GM19099 (cell line): ENCODE data around the gene SPATA13.

ENCODE experiments used
- POLR2A ChIP-seq: IDR thresholded peaks from 3 replicates; pipeline ENCODE4 v1.6.1; 2011; ENCODE audit warnings: low read depth; ENCODE audit not compliant: insufficient read length; ENCODE audit errors: extremely low read depth

Gene SPATA13

DNA sequence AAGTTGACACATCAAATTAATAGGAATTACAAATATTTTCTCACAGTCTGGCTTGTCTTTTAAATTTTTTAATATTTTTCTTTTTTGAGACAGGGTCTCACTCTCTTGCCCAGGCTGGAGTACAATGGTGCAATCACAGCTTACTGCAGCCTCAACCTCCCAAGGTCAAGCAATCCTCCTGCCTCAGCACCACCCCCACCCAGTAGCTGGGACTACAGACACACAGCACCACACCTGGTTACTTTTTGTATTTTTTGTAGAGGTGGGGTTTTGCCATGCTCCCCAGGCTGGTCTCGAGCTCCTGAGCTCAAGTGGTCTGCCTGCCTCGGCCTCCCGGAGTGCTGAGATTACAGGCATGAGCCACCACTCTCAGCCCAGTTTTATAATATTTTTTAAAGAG, 72.0 kb downstream of the SPATA13 start:
- no peak for TF ChIP-seq POLR2A

DNA sequence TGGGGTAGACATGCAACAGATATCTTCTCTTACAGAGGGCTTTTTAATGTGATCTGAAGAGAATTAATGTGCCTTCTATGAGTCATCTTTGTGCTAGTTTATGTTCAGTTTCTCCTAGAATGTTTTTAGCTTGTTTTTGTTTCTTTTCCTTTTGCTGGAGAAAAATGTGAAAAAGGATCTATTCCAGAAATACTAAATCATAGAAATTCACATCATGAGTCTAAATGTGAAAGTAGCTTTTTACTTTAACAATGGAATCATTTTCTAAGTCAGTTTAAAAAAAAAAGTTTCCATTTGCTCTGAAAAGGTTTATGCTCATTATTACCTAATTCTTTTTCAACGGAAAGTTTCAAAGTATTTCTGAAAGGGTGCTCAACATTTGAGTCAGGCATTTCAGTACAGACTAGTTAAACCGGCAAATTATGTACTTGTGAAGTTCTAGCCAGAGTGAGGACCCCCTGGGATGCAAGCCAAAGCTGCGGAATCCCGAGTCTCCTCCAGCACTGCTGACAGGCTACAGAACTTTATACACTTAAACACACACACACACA, 72.9 kb downstream of the SPATA13 start:
- no peak for TF ChIP-seq POLR2A

DNA sequence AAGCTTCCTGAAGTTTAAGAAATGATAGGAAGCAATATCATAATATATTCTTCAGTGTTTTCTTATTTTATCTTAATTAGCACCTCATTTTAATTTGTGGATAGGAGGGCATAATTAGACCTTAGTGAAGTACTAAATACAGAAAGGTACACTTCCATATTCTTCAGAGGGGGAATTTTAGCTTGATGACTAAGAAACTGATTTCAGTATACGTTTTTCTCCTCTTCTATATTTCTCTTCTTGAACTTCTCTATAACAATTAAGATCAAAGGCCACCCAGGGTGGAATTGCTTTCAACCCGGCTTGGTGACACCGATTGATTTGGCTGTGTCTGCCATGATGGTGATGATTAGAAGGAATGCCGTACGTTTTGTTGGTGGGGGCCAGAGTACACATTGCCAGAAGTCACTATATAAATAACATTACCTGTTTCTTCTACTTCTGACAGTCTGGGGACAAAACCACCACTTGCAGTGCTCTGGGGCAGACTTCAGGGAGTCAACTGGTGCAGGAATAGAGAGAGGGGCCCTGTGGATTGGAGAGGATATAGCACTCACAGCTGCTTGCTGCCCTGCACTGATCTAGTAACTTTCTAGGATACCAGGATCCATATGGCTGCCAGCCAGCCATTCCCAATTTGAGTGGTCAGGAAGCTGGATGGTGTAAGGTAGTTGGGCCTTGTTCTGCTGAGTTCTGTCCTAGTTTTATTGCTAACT, 73.8 kb downstream of the SPATA13 start:
- no peak for TF ChIP-seq POLR2A

DNA sequence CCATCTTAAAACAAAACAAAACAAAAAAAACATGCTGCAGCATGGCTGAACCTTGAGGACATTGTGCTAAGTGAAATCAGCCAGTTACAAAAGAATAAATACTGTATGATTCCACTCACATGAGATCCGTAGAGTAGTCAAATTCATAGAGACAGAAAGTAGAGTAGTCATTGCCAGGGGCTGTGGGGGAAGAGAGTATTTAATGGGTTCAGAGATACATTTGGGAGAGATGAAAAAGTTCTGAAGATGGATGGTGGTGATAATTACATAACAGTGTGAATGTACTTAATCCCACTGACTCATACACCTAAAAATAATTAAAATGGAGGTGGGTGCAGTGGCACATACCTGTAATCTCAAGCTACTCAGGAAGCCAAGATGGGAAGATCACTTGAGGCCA, 76.8 kb downstream of the SPATA13 start:
- TF ChIP-seq POLR2A: no peak

DNA sequence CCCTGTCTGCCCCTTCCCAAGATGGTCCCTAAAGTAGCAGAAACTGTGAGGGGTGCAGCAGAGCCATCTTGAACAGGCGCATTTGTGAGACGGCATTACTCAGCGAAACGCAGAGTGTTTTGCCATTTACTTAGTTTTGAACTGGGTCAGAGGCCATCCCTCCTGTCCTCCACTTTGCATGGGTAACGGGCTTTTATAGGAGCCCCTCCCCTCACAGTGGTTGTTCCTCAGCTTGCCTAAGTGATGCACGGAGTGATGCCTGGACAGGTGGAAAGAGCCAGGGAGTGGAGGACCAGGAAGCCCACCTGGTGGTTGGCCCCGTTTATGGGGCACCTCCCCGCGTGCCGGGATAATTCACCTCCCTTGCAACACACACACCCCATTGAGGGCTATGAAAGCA, 80.8 kb downstream of the SPATA13 start:
- TF ChIP-seq POLR2A: no peak

DNA sequence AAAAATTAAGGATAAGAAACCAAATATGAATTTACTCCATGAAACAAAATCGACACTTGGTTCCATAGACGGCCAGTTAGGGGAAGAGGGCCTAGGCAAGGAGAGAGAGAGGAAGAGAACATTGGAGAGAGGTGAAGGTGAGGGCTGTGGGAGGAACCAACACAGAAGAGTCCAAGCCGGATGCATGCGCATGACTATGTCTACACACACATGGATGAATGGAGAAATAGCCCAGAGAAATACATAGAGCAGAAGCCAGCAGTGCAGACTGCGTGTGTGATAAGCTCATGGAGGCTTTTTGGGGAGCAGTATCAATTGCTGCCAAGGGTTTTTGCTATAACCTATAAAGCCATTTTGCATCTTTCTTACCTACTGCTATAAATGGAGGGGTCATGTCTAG, 81.6 kb downstream of the SPATA13 start:
- TF ChIP-seq POLR2A: no peak

DNA sequence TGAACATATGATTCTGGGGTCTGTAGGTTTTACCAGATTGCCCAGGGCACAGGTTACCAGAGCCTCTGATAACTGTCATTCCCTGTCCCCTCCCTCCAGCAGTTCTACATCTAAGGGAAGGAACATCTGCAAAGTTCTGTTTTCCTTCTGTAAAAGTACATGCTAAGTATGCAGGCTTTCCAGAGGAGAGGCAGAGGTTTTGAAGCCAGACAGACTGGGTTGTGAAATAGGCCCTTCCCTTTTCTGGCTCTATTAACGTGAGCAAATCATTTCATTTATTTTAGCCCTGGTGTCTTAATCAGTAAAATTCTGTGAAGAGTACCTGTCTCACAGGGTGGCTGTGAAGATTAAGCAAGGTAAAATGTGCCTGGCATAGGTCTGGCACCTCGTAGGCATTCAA, 82.8 kb downstream of the SPATA13 start:
- TF ChIP-seq POLR2A: no peak

DNA sequence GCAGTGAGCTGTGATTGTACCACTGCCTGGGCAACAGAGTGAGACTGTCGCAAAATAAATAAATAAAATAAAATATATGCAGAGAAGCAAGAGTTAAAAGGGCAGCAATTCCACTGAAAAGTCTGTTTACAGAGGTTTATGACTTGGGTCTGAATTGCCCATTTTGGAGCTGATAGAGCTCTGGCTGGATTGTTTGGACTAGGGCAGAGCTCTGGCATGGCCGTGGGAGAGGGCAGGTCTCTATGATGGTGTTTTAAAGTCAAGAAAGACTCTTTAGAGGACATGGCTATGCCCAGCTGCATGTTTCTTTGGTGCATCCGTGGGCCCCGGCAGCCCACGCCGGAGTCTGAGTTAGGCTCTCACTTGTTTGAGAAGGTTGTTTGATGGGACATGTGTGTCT, 84.3 kb downstream of the SPATA13 start:
- no peak for TF ChIP-seq POLR2A

DNA sequence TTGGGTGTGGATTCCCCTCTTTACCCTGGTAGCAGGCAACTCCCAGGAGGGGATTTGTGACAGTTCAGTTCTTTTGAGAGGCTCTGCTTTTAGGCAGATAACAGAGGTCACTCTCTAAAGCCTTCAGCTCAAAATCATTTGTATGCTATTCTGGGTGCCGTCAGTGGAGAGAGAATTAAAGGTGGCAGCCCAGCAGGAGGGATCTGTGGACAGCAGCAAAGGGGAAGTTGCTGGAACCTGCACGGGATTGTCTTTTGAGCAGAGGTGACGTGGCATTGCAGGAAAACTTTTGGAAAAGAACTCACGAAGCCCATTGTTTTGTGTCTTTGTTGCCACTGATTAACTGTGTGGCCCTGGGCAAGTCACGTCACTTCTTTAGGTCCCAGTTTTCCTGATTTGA, 86.5 kb downstream of the SPATA13 start:
- TF ChIP-seq POLR2A: no peak

DNA sequence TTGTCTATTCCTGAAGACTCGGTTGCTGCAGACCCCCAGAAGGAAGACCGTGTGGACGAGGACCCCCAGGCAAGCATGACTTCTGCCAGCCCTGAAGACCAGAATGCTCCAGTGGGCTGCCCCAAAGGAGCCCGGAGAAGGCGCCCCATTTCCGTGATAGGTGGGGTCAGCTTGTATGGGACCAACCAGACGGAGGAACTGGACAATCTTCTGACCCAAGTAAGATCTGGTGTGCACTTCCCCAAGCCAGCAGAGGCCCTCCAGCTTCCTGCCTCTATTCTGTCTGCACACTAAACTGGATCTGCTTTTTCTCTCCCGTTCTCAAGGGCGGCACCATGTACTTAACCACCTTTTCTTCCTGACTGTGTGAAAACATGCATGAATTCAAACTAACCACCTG, 89.1 kb downstream of the SPATA13 start:
- TF ChIP-seq POLR2A: no peak

DNA sequence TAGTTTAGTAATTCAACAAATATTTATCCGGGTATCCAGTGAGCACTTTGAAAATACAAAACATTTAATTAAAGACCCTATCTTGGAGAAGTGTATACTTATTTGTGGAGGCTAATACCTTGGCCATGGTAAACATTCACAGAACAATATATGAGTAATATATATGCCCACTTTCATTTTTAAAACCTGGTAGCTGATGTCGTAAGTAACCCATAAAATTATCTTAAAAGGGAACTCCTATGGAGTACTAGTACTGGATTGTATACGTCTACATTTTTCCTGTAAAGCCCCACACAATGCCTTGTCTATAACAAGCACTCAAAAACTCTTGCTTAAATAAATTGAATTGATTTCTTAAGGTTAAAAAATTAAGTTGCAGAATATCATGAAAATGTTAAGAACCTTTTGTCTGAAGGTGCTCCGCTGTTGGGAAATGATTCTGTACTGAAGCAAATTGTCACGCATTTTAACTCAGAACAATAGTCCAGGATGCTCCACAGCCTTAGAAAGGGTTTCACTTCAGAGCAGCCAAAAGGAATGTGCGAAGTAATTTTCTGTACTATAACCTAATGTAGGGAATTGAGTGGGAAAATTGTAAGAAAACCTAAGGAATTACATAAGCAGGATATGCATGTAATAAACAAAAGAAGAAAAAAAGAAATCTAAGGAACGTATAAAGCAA, 90.0 kb downstream of the SPATA13 start:
- no peak for TF ChIP-seq POLR2A

DNA sequence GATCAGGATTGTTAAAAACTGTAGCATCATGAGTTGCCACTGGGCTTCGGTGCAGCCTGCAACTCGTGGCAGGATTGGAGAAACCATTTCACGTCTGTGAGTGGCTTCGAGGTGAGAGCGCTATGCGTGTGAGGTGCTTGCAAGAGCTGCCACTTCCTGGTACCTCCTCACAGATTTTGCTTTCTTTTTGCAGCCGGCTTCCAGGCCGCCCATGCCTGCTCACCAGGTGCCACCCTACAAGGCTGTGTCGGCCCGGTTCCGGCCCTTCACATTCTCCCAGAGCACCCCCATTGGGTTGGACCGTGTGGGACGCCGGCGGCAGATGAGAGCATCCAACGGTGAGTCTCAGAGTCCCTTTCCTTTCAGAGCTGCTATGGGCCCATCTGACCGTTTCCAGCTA, 91.0 kb downstream of the SPATA13 start:
- no peak for TF ChIP-seq POLR2A

DNA sequence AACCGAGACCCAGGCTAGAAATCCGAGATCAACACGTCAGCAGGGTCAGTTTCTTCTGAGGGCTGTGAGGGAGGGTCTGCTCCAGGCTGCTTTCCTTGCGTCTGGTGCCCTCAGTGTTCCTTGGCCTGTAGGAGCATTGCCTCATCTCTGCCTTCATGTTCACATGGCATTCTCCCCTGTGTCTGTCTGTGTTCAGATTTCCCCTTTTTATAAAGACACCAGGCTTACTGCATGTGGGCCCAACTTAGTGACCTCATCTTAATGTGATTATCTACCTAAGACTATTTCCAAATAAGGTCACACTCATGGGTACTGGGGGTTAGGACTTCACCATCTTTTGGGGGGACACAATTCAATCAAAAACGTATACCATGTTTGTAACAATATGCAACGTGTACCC, 91.6 kb downstream of the SPATA13 start:
- no peak for TF ChIP-seq POLR2A

DNA sequence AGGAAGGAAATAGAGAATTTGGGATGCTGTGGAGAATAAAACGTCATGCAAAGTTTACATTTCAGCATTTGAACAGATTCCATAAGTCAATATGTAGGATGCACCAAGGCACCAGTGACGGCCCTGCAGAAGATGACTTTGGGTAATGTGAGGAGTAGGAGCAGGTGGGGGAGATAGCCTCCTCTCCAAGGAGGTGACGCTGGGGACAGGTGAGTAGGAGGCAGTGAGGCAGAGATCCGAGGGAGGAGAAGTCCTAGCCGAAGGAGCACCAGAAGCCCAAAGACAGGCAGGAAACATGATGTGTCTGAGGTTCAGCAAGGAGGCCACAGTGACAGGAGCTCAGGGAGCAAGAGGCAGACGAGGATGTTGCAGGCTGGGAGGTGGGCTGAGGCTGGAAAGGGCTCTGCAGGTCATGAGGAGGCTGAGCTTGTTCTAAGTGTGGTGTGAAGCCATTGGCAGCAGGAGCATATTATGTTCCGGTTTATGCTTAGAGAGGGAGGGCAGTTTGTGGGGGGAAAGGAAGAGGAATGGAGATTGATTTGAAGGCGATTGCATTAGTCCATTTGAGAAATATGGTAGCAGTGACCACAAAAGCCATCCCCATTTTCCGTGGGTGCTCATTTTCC, 93.1 kb downstream of the SPATA13 start:
- no peak for TF ChIP-seq POLR2A

DNA sequence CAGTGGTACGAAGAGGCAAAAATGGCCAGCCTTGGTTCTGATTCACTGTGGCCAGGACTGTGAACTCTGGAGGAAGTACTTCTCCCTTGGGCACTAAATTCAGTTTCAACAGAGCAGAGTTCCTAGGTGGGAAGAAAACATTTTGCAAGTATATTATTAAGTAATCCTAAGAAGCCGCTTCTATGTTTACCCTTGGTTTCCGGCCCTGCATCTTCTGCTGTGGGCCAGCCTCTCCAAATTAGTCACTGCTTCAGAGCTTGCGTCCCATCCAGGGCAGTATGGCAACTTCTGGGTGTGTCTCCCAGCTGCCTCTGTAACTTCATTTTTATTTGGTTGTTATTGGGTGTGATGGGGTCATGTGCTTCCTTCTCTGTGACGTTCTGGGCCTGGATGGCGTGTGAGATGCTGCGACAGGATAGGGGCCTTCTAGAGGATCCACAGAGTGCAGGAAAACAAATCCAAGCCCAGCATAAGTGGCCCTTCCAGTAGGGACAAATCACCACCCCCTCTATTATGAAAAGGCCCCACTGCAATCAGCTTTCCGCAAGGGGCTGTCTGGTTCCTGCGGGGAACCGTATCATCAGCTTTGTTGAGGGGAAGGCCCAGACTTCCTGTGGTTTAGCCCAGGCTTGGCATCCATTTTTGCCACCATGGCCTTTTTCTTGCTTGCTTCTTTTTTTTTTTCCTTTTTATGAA, 93.8 kb downstream of the SPATA13 start:
- TF ChIP-seq POLR2A: no peak
